ENCODE data around the gene AGO1.

- no peak for TF ChIP-seq CTCF (IDR thresholded peaks at IDR 0.05)
- no peak for TF ChIP-seq POLR2AphosphoS5 (IDR thresholded peaks at IDR 0.05)
- TF ChIP-seq POLR2A (IDR thresholded peaks at IDR 0.05), result no peak
- TF ChIP-seq EP300 (IDR thresholded peaks at IDR 0.05), result no peak
These were observed 10.3 kb downstream of the AGO1 start for GRCh38 chr1:35893051-35893879.
